ENCODE data around the gene SAP25. TPM values are rescaled to one million over a fixed set of nuclear protein-coding genes. Genes with fewer than 3 reads are reported as not detected.

The SAP25 gene
- total RNA-seq, 3 donors from 2014 or later = 6.2 to 8.1 (median 7.6) TPM

DNA sequence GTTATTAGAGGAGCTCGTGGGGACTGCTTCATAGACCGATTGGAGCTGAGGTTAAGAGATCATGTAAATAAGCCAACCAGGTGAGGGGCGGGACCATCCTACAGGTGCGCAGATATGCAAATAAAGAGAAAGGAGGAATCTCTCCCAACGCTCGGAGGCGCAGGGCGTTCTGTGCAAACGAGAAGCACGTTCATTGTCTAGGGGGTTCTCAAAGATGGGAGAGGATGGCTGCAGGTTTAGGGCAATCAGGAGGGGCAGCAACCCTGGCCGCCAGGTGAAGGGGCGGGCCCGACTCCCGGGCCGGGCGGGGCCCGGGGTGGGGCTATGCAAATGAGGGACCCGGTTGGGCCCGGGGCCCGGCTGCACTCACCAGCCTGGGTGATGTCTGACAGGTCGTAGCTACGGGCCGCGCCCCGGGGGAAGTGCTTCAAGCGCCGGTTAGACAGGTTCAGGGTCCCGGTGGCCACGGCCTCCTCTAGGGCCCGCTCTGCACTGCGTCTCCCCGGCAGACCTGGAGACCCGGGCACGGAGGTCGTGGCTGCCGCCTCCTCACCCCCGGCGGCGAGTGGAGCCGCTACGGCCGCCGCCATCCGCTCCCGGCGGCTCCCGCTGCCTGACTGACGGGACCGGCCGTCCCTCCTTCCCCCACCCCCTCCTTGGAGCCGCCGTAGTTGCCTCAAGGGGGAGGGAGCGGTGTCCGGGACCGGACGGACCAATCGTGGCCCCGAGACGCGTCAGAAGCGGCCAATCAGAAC is 12.0 kb upstream of the SAP25 start, which contains the start of gene LRCH4:
LRCH4 (minus strand) TSS at position 619 of the 755 bp plus-strand sequence; CDS start at position 590, 29 bp downstream.
- ATAC-seq = peak; percentile 28 to 32
- Mint-ChIP-seq H3K9me3 (no peaks in the 10 kb centered on the region), H3K27me3 (ENCODE audit: low read depth) (peaks cover 6% of the 10 kb centered on the region), H3K36me3 (ENCODE audit: insufficient read depth) (peaks cover 3% of the 10 kb centered on the region), H3K4me3 (peak within 1 kb of the TSS; percentile 95), H3K4me1 (ENCODE audit: low read depth) (peaks cover 44% of the 10 kb centered on the region)
- DNase-seq = peak; percentile 46

DNA sequence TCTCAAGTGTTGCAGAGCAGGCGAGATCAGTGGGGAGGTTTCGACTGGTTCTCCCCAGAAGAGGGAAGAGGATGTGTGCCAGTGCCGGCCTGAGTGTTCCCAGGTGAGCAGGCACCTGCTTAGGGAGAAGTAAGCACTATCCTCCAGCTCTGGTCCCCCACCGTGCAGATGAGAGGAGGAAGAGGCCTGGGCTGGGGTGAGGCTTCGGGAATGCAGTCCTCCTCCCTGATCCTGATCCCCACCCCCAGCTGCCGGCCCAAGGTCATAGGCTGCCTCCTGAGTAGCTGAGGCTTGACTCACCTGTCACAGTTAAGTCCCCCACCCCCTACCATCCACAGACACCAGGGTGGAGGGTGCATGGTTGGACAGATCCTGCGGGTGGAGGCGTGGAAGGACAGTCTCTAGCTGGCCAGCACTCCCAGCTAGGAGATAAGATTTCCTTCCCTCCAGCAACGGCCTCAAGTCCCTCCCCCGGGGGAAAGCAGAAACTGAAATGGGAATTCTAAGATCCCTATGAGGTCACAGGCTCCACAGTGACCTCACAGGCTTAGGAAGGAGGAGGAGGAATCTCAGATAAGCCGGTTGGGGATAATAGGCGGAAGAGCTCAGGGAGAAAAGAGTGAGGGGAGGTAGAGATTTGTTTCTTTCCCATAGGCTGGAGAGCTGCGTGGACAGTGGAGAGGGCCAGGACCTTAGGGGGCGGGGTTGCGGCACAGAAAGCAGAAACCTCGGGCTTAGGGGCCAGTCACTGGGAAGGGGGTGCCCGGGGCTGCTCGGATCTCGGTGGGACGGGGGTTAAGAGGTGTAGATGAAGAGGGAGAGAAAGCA is 11.2 kb upstream of the SAP25 start:
- DNase-seq (no peak), ATAC-seq (no peak)
- Mint-ChIP-seq H3K4me1 (ENCODE audit: low read depth) (peaks cover 44% of the 10 kb centered on the region), H3K9me3 (no peaks in the 10 kb centered on the region), H3K27me3 (ENCODE audit: low read depth) (no peaks in the 10 kb centered on the region), H3K4me3 (peak overlapping the region; percentile 95), H3K36me3 (ENCODE audit: insufficient read depth) (peaks cover 3% of the 10 kb centered on the region)

GRCh38 chr7:100584054-100584682 is 10.5 kb upstream of the SAP25 start:
- H3K4me1 Mint-ChIP-seq (ENCODE audit: low read depth) = peaks cover 44% of the 10 kb centered on the region
- DNase-seq (no peak), ATAC-seq (no peak)
- peaks cover 3% of the 10 kb centered on the region for H3K36me3 Mint-ChIP-seq (ENCODE audit: insufficient read depth)
- H3K9me3 Mint-ChIP-seq = no peaks in the 10 kb centered on the region
- peak overlapping the region; percentile 95 for H3K4me3 Mint-ChIP-seq
- H3K27me3 Mint-ChIP-seq (ENCODE audit: low read depth) = no peaks in the 10 kb centered on the region

DNA sequence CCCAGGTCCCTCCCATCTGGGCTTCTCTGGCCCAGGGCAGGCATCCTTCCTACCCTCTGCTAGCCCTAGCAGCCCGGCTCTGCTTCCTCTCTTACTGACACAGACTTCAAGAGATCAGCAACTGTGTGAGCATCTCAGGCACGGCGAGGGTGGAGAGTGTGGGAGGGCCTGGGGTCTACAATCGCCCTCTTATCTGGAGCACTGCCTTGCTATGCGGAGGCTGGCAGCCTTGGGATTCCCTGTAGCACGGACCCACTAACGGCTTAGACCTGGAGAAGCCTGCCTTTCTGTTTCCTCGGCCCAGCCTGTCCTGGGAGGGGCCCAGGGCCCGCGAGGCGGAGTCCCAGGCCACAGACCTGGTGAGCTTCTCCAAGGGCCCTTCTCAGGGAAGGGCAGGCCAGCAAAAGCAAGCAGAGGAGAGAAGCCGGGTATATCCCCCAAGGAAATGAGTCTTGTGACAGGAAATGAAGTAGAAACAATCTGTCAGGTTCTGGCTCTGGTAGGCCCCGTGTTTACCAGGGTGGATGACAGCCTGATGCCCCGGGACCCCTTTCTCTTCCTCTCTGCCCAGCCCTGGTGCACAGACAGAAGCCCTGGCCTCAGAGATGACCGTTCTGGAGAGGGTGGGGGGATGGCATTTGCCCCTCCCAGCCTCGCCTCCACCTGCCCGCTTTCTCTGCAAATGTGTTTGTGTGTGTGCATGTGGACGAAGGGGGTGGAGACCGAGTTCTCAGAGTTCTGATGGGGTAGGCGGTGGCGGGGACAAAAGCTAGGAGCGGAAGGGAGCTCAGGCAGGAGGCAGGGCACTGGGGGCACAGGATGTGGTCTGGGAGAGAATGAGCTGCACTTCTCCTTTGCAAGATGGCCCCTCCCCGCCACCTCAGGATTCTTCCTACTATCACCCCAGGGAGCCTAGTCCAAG is 9.7 kb upstream of the SAP25 start:
- peak; percentile 4 for ATAC-seq
- no peaks in the 10 kb centered on the region for H3K27me3 Mint-ChIP-seq (ENCODE audit: low read depth)
- peak overlapping the region; percentile 95 for H3K4me3 Mint-ChIP-seq

GRCh38 chr7:100582650-100583049 is 8.9 kb upstream of the SAP25 start:
- Mint-ChIP-seq H3K4me1 (ENCODE audit: low read depth) (peaks cover 39% of the 10 kb centered on the region), H3K27me3 (ENCODE audit: low read depth) (no peaks in the 10 kb centered on the region)
- ATAC-seq = no peak

More for the DNA sequence above, 9.7 kb upstream of the SAP25 start:
- peaks cover 43% of the 10 kb centered on the region for H3K4me1 Mint-ChIP-seq (ENCODE audit: low read depth)
- peaks cover 6% of the 10 kb centered on the region for H3K36me3 Mint-ChIP-seq (ENCODE audit: insufficient read depth)
- DNase-seq = peak; percentile 39
- H3K9me3 Mint-ChIP-seq = no peaks in the 10 kb centered on the region

DNA sequence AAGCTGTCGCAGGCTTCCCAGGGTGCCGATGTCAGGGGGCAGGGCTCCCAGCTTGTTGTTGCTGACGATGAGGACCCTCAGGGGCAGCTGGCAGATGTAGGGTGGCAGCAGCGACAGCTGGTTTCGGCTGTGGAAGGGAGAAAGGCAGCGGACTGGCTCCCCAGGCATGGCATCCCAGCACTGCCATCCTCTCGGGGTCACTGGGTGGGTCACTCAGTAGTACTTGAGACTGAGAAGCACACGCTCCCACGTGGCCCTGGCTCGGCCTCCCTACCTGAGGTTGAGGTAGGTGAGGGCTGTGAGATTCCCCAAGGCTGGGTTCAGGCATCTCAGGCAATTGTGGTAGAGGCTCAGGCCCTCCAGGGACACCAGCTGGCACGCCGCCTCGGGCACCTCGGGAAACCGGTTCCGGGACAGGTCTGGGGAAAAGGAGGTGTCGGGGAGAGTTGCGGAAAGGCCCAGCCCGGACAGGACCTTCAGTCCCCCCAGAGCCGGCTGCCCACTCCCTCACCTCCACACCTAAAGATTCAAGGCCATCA is 8.4 kb upstream of the SAP25 start:
- peaks cover 39% of the 10 kb centered on the region for H3K4me1 Mint-ChIP-seq (ENCODE audit: low read depth)
- DNase-seq (no peak), ATAC-seq (no peak)
- no peaks in the 10 kb centered on the region for H3K9me3 Mint-ChIP-seq
- no peaks in the 10 kb centered on the region for H3K27me3 Mint-ChIP-seq (ENCODE audit: low read depth)
- peak overlapping the region; percentile 33 for H3K4me3 Mint-ChIP-seq
- peaks cover 6% of the 10 kb centered on the region for H3K36me3 Mint-ChIP-seq (ENCODE audit: insufficient read depth)

More at GRCh38 chr7:100582650-100583049, 8.9 kb upstream of the SAP25 start:
- Mint-ChIP-seq H3K9me3 (no peaks in the 10 kb centered on the region), H3K4me3 (peak overlapping the region; percentile 33), H3K36me3 (ENCODE audit: insufficient read depth) (peaks cover 6% of the 10 kb centered on the region)
- no peak for DNase-seq

- no peak overlapping the region for H3K4me3 Mint-ChIP-seq
- ATAC-seq (no peak), DNase-seq (no peak)
- peaks cover 34% of the 10 kb centered on the region for H3K4me1 Mint-ChIP-seq (ENCODE audit: low read depth)
- H3K36me3 Mint-ChIP-seq (ENCODE audit: insufficient read depth) = peaks cover 10% of the 10 kb centered on the region
- H3K9me3 Mint-ChIP-seq = no peaks in the 10 kb centered on the region
- H3K27me3 Mint-ChIP-seq (ENCODE audit: low read depth) = no peaks in the 10 kb centered on the region
Measured at GRCh38 chr7:100580466-100581283, 7.0 kb upstream of the SAP25 start.

DNA sequence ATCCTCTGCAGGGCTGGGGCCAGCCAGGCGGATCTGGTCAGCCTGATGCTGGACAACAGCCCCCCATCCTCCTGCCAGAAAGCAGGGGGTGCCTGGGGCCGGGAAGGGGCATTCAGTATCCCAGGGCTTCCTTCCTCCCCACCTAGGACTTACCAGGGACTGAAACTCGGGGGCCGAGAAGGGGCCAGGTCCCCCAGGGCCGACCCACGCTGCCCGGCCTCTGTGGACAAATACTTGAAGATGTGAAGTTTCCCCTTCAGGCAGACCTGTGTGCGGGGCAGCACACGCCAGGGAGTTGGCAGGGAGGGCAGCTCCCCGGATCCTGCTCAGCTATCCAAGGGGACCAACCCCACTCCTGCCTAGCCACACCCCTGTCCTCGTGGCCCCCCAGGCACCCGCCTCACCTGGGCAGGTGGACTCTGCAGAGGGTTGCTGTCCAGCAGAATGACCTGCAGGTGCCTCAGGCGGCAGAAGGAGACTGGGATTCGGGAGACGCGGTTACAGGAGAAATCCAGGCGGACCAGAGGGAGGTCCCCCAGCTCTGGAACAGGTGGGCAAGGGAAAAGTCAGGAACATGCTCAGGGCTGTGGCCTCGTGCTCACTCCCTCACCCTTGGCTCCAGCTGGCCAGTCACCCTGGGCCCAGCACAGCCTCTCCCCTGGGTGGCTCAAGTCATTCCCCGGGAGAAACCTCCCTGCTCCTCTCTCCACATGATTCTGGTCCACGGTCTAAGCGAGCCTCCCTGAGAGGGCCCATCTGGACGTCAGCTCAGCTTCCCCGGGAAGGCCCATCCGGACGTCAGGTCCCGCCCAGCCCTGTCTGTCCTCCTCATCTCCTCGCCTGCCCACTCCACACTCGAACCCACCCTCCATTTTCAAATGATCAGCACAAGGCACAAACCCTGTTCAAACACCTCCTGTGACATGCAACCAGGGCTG is 4.8 kb upstream of the SAP25 start:
- Mint-ChIP-seq H3K4me3 (no peak overlapping the region), H3K9me3 (no peaks in the 10 kb centered on the region), H3K36me3 (ENCODE audit: insufficient read depth) (peaks cover 10% of the 10 kb centered on the region), H3K4me1 (ENCODE audit: low read depth) (peaks cover 17% of the 10 kb centered on the region), H3K27me3 (ENCODE audit: low read depth) (no peaks in the 10 kb centered on the region)
- ATAC-seq (no peak), DNase-seq (no peak)

DNA sequence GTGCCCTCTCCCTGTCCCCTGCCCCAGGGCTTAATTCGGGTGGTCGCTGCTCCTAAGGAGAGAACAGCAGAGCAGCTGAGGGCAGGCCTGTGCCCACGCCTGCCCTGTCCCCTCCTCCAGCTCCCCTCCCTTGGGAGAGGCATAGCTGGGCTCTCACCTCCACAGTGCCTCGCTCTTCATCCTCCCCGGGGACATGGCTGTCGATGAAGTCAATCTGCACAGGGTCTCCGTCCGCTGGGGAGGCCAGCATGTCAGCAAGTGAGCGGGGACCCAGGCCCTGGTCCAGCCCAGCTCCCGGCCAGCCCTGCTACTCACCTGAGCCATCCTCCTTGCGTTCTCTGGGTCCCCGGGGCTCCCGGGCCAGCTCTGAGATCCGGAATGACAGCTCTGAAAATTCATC is 3.8 kb upstream of the SAP25 start:
- H3K9me3 Mint-ChIP-seq = no peaks in the 10 kb centered on the region
- H3K27me3 Mint-ChIP-seq (ENCODE audit: low read depth) = no peaks in the 10 kb centered on the region
- H3K36me3 Mint-ChIP-seq (ENCODE audit: insufficient read depth) = peaks cover 10% of the 10 kb centered on the region
- DNase-seq = no peak
- no peak for ATAC-seq
- peaks cover 6% of the 10 kb centered on the region for H3K4me1 Mint-ChIP-seq (ENCODE audit: low read depth)
- H3K4me3 Mint-ChIP-seq = no peak overlapping the region

DNA sequence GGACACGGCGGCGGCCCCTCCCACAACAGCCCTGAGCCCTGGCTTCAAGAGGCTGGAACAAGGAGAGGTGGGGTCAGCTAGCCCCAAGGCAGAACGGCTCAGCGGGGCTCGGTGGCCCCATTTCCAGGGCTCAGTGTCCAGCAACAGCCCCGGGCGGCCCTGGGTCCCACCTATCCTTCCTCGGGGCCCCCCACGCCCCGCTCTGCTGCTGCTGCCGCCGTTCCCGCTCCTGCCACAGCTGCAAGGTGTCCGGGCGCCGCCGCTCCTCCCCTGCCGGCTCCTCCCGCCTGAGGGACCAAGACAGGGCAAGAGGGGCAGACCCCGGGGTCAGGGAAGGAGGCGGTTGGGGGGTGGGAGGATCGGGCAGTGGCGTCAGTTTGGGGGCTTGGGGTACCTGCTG is 3.4 kb upstream of the SAP25 start:
- no peaks in the 10 kb centered on the region for H3K27me3 Mint-ChIP-seq (ENCODE audit: low read depth)
- H3K9me3 Mint-ChIP-seq = no peaks in the 10 kb centered on the region
- H3K4me3 Mint-ChIP-seq = no peak overlapping the region
- peaks cover 3% of the 10 kb centered on the region for H3K4me1 Mint-ChIP-seq (ENCODE audit: low read depth)
- ATAC-seq (no peak), DNase-seq (no peak)
- peaks cover 10% of the 10 kb centered on the region for H3K36me3 Mint-ChIP-seq (ENCODE audit: insufficient read depth)

DNA sequence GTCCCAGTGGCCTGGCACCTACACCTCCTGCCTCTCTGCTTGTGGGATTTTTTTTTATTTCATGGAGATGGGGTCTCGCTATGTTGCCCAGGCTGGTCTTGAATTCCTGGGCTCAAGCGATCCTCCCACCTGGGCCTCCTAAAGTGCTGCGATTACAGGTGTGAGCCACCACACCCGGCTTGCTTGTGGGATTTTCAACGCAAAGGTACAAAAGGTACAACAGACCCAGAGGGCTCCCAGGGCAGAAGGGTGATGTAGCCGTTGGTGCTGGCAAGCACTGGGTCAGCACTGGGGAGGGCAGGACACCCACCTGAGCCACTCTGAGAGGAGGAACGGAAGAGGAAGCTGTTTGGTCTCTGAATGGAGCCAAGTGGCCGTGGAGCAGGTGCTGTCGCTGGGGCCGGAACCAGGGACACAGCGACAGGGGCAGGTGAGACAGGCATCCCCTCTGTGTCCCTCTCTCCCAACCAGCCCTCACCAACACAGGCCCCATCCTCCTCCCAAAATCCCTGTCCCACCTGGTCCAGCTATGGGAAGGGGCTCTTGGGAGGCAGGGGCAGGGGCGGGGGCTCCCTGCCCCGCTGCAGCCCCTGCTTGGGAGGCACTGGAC is 2.8 kb upstream of the SAP25 start:
- Mint-ChIP-seq H3K4me1 (ENCODE audit: low read depth) (peaks cover 5% of the 10 kb centered on the region), H3K9me3 (no peaks in the 10 kb centered on the region), H3K36me3 (ENCODE audit: insufficient read depth) (peaks cover 10% of the 10 kb centered on the region), H3K4me3 (no peak overlapping the region), H3K27me3 (ENCODE audit: low read depth) (no peaks in the 10 kb centered on the region)
- no peak for DNase-seq
- ATAC-seq = no peak

Data from activated T-cell treated with anti-CD3 and anti-CD28 coated beads, Interleukin-2, amount 50 U/mL, for 4 hours (primary cell).